CD4-positive, alpha-beta T cell treated with Interferon gamma for 1 hour (primary cell): ENCODE results near the gene MPC2.
"Not testable (repeated sequence)": the region's sequence is repeated elsewhere in the genome, so short reads cannot be mapped to it uniquely, and the experiment has no call there.

Experiments
- DNase-seq: peaks from one replicate; pipeline ENCODE4 v3.0.0-alpha.2; 2020

Gene MPC2

GRCh38 chr1:167934426-167935215 lies 2.3 kb downstream of the MPC2 start:
- DNase-seq, result no peak

GRCh38 chr1:167933788-167934187 lies 3.1 kb downstream of the MPC2 start:
- no peak for DNase-seq

GRCh38 chr1:167929725-167930124 lies 7.1 kb downstream of the MPC2 start:
- no peak for DNase-seq

GRCh38 chr1:167928919-167929318 lies 8.0 kb downstream of the MPC2 start:
- DNase-seq, result not testable (repeated sequence)

GRCh38 chr1:167928457-167928852 lies 8.4 kb downstream of the MPC2 start:
- DNase-seq, result no peak

GRCh38 chr1:167927046-167927754 lies 9.7 kb downstream of the MPC2 start:
- DNase-seq, result no peak

GRCh38 chr1:167926486-167926997 lies 10.3 kb downstream of the MPC2 start:
- DNase-seq, result no peak

GRCh38 chr1:167924543-167925231 lies 12.2 kb downstream of the MPC2 start:
- DNase-seq, result no peak

GRCh38 chr1:167924102-167924501 lies 12.8 kb downstream of the MPC2 start:
- DNase-seq, result no peak

GRCh38 chr1:167923324-167924056 lies 13.4 kb downstream of the MPC2 start:
- no peak for DNase-seq

GRCh38 chr1:167922611-167923074 lies 14.2 kb downstream of the MPC2 start:
- no peak for DNase-seq

- DNase-seq, result no peak
Observed at GRCh38 chr1:167922023-167922422, 14.8 kb downstream of the MPC2 start.

GRCh38 chr1:167916766-167917511 lies 19.9 kb downstream of the MPC2 start:
- no peak for DNase-seq

- DNase-seq, result no peak
Observed at GRCh38 chr1:167915569-167915968, 21.3 kb downstream of the MPC2 start.

GRCh38 chr1:167913895-167914496 lies 22.9 kb downstream of the MPC2 start, which contains the start of gene ADCY10:
ADCY10 (minus strand) TSS chr1:167914134; CDS start chr1:167905140, 8,994 bp downstream.
- DNase-seq, result no peak

GRCh38 chr1:167912294-167912693 lies 24.6 kb downstream of the MPC2 start:
- no peak for DNase-seq

GRCh38 chr1:167911413-167911812 lies 25.5 kb downstream of the MPC2 start:
- DNase-seq, result no peak

GRCh38 chr1:167910530-167910929 lies 26.3 kb downstream of the MPC2 start:
- DNase-seq, result no peak

GRCh38 chr1:167909691-167910180 lies 27.1 kb downstream of the MPC2 start:
- no peak for DNase-seq

- no peak for DNase-seq
Observed at GRCh38 chr1:167905671-167906070, 31.2 kb downstream of the MPC2 start.

- no peak for DNase-seq
Observed at GRCh38 chr1:167905182-167905581, 31.7 kb downstream of the MPC2 start.
